Neural crest cell (in vitro differentiated cells): ENCODE data around the gene FTSJ1. TPM values are rescaled to one million over a fixed set of nuclear protein-coding genes. Genes with fewer than 3 reads are reported as not detected.

Experiments used
- DNase-seq: peaks from one replicate; pipeline ENCODE4 v3.0.0; 2021; ENCODE audit warnings: low read depth, mixed read lengths, low spot score
- H3K27ac Mint-ChIP-seq: one replicate; pipeline ENCODE4 v1.8.0; 2021; ENCODE audit warnings: mild to moderate bottlenecking, mixed read lengths; ENCODE audit not compliant: unreplicated experiment
- H3K27me3 Mint-ChIP-seq: 2 replicates; pipeline ENCODE4 v1.8.0; 2021; ENCODE audit warnings: low read depth, mild to moderate bottlenecking, mixed read lengths
- H3K36me3 Mint-ChIP-seq: 2 replicates; pipeline ENCODE4 v1.8.0; 2021; ENCODE audit warnings: low read depth, mild to moderate bottlenecking, mixed read lengths
- H3K4me1 Mint-ChIP-seq: 2 replicates; pipeline ENCODE4 v1.8.0; 2021; ENCODE audit warnings: mixed read lengths
- H3K4me3 Mint-ChIP-seq: one replicate; pipeline ENCODE4 v1.8.0; 2021; ENCODE audit warnings: mild to moderate bottlenecking, mixed read lengths
- H3K9me3 Mint-ChIP-seq: 2 replicates; pipeline ENCODE4 v1.8.0; 2021; ENCODE audit warnings: mixed read lengths
- CTCF ChIP-seq: fragments of 200-600 bp; sonication (generic); conservative IDR thresholded peaks from 2 replicates; pipeline ENCODE4 v1.5.0; 2021; ENCODE audit warnings: antibody characterized with exemption, mild to moderate bottlenecking
- total RNA-seq: library from RNA; stranded (reverse); gene quantifications from 2 replicates; pipeline ENCODE4 v1.2.1, GENCODE V29; 2021

The FTSJ1 gene
- total RNA-seq, 1 donor from 2014 or later = 45.8 TPM

GRCh38 chrX:48472225-48472624 lies 3.8 kb upstream of the FTSJ1 start:
- Mint-ChIP-seq H3K9me3 (no peaks in the 10 kb centered on the region), H3K27ac (no peak overlapping the region), H3K27me3 (peaks cover 29% of the 10 kb centered on the region), H3K4me1 (peaks cover 37% of the 10 kb centered on the region), H3K36me3 (peaks cover 6% of the 10 kb centered on the region), H3K4me3 (no peak overlapping the region)
- no peak for DNase-seq
- TF ChIP-seq CTCF = no peak

GRCh38 chrX:48472851-48473703 lies 2.9 kb upstream of the FTSJ1 start:
- Mint-ChIP-seq H3K9me3 (no peaks in the 10 kb centered on the region), H3K27me3 (peaks cover 21% of the 10 kb centered on the region), H3K4me1 (peaks cover 37% of the 10 kb centered on the region), H3K4me3 (peak overlapping the region; percentile 80), H3K27ac (peak overlapping the region; percentile 24), H3K36me3 (peaks cover 6% of the 10 kb centered on the region)
- DNase-seq = no peak
- no peak for TF ChIP-seq CTCF

- H3K9me3 Mint-ChIP-seq = no peaks in the 10 kb centered on the region
- no peak for DNase-seq
- peaks cover 16% of the 10 kb centered on the region for H3K27me3 Mint-ChIP-seq
- H3K4me3 Mint-ChIP-seq = peak overlapping the region; percentile 80
- H3K36me3 Mint-ChIP-seq = peaks cover 6% of the 10 kb centered on the region
- peaks cover 36% of the 10 kb centered on the region for H3K4me1 Mint-ChIP-seq
- H3K27ac Mint-ChIP-seq = no peak overlapping the region
- TF ChIP-seq CTCF = no peak
Observed at GRCh38 chrX:48473704-48473990, 2.4 kb upstream of the FTSJ1 start.

- TF ChIP-seq CTCF = peak; percentile 37
- H3K27me3 Mint-ChIP-seq = peaks cover 12% of the 10 kb centered on the region
- peaks cover 36% of the 10 kb centered on the region for H3K4me1 Mint-ChIP-seq
- H3K9me3 Mint-ChIP-seq = no peaks in the 10 kb centered on the region
- no peak overlapping the region for H3K27ac Mint-ChIP-seq
- peak overlapping the region; percentile 83 for H3K4me3 Mint-ChIP-seq
- no peak for DNase-seq
- H3K36me3 Mint-ChIP-seq = peaks cover 8% of the 10 kb centered on the region
Observed at GRCh38 chrX:48474127-48474526, 1.9 kb upstream of the FTSJ1 start.

- Mint-ChIP-seq H3K4me3 (peak overlapping the region; percentile 98), H3K4me1 (peaks cover 33% of the 10 kb centered on the region), H3K36me3 (peaks cover 9% of the 10 kb centered on the region), H3K27ac (no peak overlapping the region), H3K27me3 (peaks cover 7% of the 10 kb centered on the region), H3K9me3 (no peaks in the 10 kb centered on the region)
- DNase-seq = no peak
- TF ChIP-seq CTCF = no peak
Observed at GRCh38 chrX:48474581-48474980, 1.4 kb upstream of the FTSJ1 start.
